ENCODE results near the gene RSAD1.
A peak's percentile ranks its signal among the peaks of the same experiment; 100 is the strongest.

The RSAD1 gene

GRCh38 chr17:50482516-50482915 lies 3.9 kb downstream of the RSAD1 start:
- H2AFZ ChIP-seq (ENCODE audit: low read depth, low read length): no peak overlapping the region
- H3K4me2 ChIP-seq (ENCODE audit: insufficient read depth, low read length): no peak overlapping the region
- H4K20me1 ChIP-seq (ENCODE audit: insufficient read depth, low read length): peaks cover 17% of the 10 kb centered on the region; the same call in 1 of the 2 replicates
- H3K4me1 ChIP-seq (ENCODE audit: insufficient read depth, low read length): peaks cover 27% of the 10 kb centered on the region
- H3K4me3 ChIP-seq (ENCODE audit: low read depth in 1 of 2, low read length in 2 of 2): no peak overlapping the region
- DNase-seq (peak; percentile 50), ATAC-seq (ENCODE audit: insufficient read depth, low read depth) (no peak)
- peaks cover 38% of the 10 kb centered on the region for H3K79me2 ChIP-seq (ENCODE audit: insufficient read depth, low read length)
- H3K27me3 ChIP-seq (ENCODE audit: insufficient read depth, low read length, poor library complexity): no peaks in the 10 kb centered on the region
- no peaks in the 10 kb centered on the region for H3K9me3 ChIP-seq (ENCODE audit: insufficient read depth, low read length, severe bottlenecking)
- peaks cover 62% of the 10 kb centered on the region for H3K36me3 ChIP-seq (ENCODE audit: insufficient read depth, low read length)
- H3K27ac ChIP-seq (ENCODE audit: low read length): no peak overlapping the region
- H3K9ac ChIP-seq (ENCODE audit: low read depth, low read length): no peak overlapping the region
- peak; percentile 75 for TF ChIP-seq CTCF (IDR thresholded peaks at IDR 0.05; ENCODE audit: borderline replicate concordance, extremely low read depth, low read length, poor library complexity, severe bottlenecking)
- TF ChIP-seq EZH2 (IDR thresholded peaks at IDR 0.05; ENCODE audit: borderline replicate concordance, low read depth, low read length, severe bottlenecking): no peak

GRCh38 chr17:50483266-50483665 lies 4.6 kb downstream of the RSAD1 start:
- no peak for DNase-seq

GRCh38 chr17:50484386-50485155 lies 5.9 kb downstream of the RSAD1 start:
- H3K36me3 ChIP-seq (ENCODE audit: insufficient read depth, low read length): peaks cover 62% of the 10 kb centered on the region
- ATAC-seq (ENCODE audit: insufficient read depth, low read depth): no peak

More at GRCh38 chr17:50483266-50483665, 4.6 kb downstream of the RSAD1 start:
- TF ChIP-seq CTCF (IDR thresholded peaks at IDR 0.05; ENCODE audit: borderline replicate concordance, extremely low read depth, low read length, poor library complexity, severe bottlenecking) (no peak), EZH2 (IDR thresholded peaks at IDR 0.05; ENCODE audit: borderline replicate concordance, low read depth, low read length, severe bottlenecking) (no peak)
- Histone ChIP-seq H2AFZ (ENCODE audit: low read depth, low read length) (no peak overlapping the region), H3K4me3 (ENCODE audit: low read depth in 1 of 2, low read length in 2 of 2) (no peak overlapping the region), H3K4me1 (ENCODE audit: insufficient read depth, low read length) (peaks cover 20% of the 10 kb centered on the region), H3K4me2 (ENCODE audit: insufficient read depth, low read length) (no peak overlapping the region), H3K27ac (ENCODE audit: low read length) (no peak overlapping the region), H3K36me3 (ENCODE audit: insufficient read depth, low read length) (peaks cover 62% of the 10 kb centered on the region), H3K9me3 (ENCODE audit: insufficient read depth, low read length, severe bottlenecking) (no peaks in the 10 kb centered on the region), H3K27me3 (ENCODE audit: insufficient read depth, low read length, poor library complexity) (no peaks in the 10 kb centered on the region), H3K79me2 (ENCODE audit: insufficient read depth, low read length) (peaks cover 32% of the 10 kb centered on the region), H4K20me1 (ENCODE audit: insufficient read depth, low read length) (peaks cover 17% of the 10 kb centered on the region; the same call in 1 of the 2 replicates), H3K9ac (ENCODE audit: low read depth, low read length) (no peak overlapping the region)
- no peak for ATAC-seq (ENCODE audit: insufficient read depth, low read depth)

More at GRCh38 chr17:50484386-50485155, 5.9 kb downstream of the RSAD1 start:
- Histone ChIP-seq H3K9me3 (ENCODE audit: insufficient read depth, low read length, severe bottlenecking) (no peaks in the 10 kb centered on the region), H3K4me1 (ENCODE audit: insufficient read depth, low read length) (peaks cover 13% of the 10 kb centered on the region), H3K79me2 (ENCODE audit: insufficient read depth, low read length) (peaks cover 21% of the 10 kb centered on the region), H3K9ac (ENCODE audit: low read depth, low read length) (no peak overlapping the region), H3K4me3 (ENCODE audit: low read depth in 1 of 2, low read length in 2 of 2) (no peak overlapping the region), H4K20me1 (ENCODE audit: insufficient read depth, low read length) (peaks cover 17% of the 10 kb centered on the region; the same call in 1 of the 2 replicates), H2AFZ (ENCODE audit: low read depth, low read length) (no peak overlapping the region), H3K27me3 (ENCODE audit: insufficient read depth, low read length, poor library complexity) (no peaks in the 10 kb centered on the region), H3K27ac (ENCODE audit: low read length) (no peak overlapping the region), H3K4me2 (ENCODE audit: insufficient read depth, low read length) (no peak overlapping the region)
- DNase-seq: no peak
- TF ChIP-seq EZH2 (IDR thresholded peaks at IDR 0.05; ENCODE audit: borderline replicate concordance, low read depth, low read length, severe bottlenecking) (no peak), CTCF (IDR thresholded peaks at IDR 0.05; ENCODE audit: borderline replicate concordance, extremely low read depth, low read length, poor library complexity, severe bottlenecking) (no peak)
